KMS-11 (cell line): Measurements from ENCODE around the gene SMG1.
A peak's percentile ranks its signal among the peaks of the same experiment; 100 is the strongest.

ENCODE experiments used
- H2AFZ ChIP-seq: fragments of 200-600 bp; sonication (generic); 2 replicates; pipeline ENCODE4 v1.6.1; 2016; ENCODE audit warnings: antibody characterized with exemption, mixed run types, low read depth
- H3K27ac ChIP-seq: fragments of 200-600 bp; sonication (generic); 2 replicates; pipeline ENCODE4 v1.6.1; 2016; ENCODE audit warnings: mild to moderate bottlenecking, mixed run types
- H3K27me3 ChIP-seq: fragments of 200-600 bp; sonication (generic); 2 replicates; pipeline ENCODE4 v1.6.1; 2017; ENCODE audit warnings: mild to moderate bottlenecking, low read depth, mixed run types, moderate library complexity; ENCODE audit not compliant: insufficient read depth
- H3K36me3 ChIP-seq: fragments of 200-600 bp; sonication (generic); 2 replicates; pipeline ENCODE4 v1.6.1; 2017; ENCODE audit warnings: mild to moderate bottlenecking, mixed run types; ENCODE audit not compliant: insufficient read depth
- H3K4me1 ChIP-seq: fragments of 200-600 bp; sonication (generic); 2 replicates; pipeline ENCODE4 v1.6.1; 2016; ENCODE audit warnings: mild to moderate bottlenecking, low read depth, mixed run types; ENCODE audit not compliant: poor library complexity, severe bottlenecking
- H3K4me2 ChIP-seq: fragments of 200-600 bp; sonication (generic); 2 replicates; pipeline ENCODE4 v1.7.0; 2016; ENCODE audit warnings: mild to moderate bottlenecking, mixed run types
- H3K4me3 ChIP-seq: fragments of 200-600 bp; sonication (generic); IDR thresholded peaks from 2 replicates; pipeline ENCODE4 v1.6.1; 2017; ENCODE audit warnings: low read depth, low read length, mixed read lengths; ENCODE audit not compliant: insufficient read depth
- H3K79me2 ChIP-seq: fragments of 200-600 bp; sonication (generic); 2 replicates; pipeline ENCODE4 v1.6.1; 2016; ENCODE audit warnings: low read depth, mixed run types; ENCODE audit not compliant: insufficient read depth
- H3K9ac ChIP-seq: fragments of 200-600 bp; sonication (generic); 2 replicates; pipeline ENCODE4 v1.6.1; 2016; ENCODE audit warnings: mild to moderate bottlenecking, mixed run types
- H4K20me1 ChIP-seq: fragments of 200-600 bp; sonication (generic); 2 replicates; pipeline ENCODE4 v1.6.1; 2016; ENCODE audit warnings: mild to moderate bottlenecking, mixed run types; ENCODE audit not compliant: insufficient read depth
- TF ChIP-seq, protein P1 (sequence below): fragments of 200-600 bp; sonication (generic); conservative IDR thresholded peaks from 2 replicates; pipeline ENCODE4 v1.6.1; 2017; ENCODE audit warnings: low read depth, mild to moderate bottlenecking, antibody characterized with exemption, low read length, moderate library complexity, mixed read lengths

The SMG1 gene

DNA sequence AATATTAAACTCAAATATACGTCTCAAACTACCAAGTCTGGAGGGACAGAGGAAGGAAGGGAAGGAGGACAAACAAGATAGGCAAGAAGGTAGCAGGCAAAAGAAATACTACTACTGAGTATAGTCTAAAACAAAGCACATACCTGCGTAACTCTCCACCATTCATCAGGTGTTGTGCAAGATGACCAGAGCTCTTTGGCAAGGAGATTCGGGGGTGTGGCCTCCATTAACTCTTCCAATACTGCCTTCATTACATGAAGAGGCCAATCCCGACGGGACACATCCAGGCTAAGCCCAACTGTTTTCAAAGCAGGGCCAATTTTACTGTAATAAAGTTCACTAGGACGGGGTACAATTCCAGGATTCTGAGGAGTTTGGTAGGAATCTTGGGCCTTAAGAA, 86.7 kb downstream of the SMG1 start:
- peaks cover 31% of the 10 kb centered on the region; the same call in 1 of the 2 replicates for H3K36me3 ChIP-seq
- no peak overlapping the region for H2AFZ ChIP-seq
- H3K79me2 ChIP-seq = no peaks in the 10 kb centered on the region
- H3K4me2 ChIP-seq = no peak overlapping the region
- peaks cover 6% of the 10 kb centered on the region for H3K4me1 ChIP-seq
- H4K20me1 ChIP-seq = no peaks in the 10 kb centered on the region
- H3K4me3 ChIP-seq = no peak overlapping the region
- H3K27ac ChIP-seq = no peak overlapping the region
- TF ChIP-seq, protein P1, sequence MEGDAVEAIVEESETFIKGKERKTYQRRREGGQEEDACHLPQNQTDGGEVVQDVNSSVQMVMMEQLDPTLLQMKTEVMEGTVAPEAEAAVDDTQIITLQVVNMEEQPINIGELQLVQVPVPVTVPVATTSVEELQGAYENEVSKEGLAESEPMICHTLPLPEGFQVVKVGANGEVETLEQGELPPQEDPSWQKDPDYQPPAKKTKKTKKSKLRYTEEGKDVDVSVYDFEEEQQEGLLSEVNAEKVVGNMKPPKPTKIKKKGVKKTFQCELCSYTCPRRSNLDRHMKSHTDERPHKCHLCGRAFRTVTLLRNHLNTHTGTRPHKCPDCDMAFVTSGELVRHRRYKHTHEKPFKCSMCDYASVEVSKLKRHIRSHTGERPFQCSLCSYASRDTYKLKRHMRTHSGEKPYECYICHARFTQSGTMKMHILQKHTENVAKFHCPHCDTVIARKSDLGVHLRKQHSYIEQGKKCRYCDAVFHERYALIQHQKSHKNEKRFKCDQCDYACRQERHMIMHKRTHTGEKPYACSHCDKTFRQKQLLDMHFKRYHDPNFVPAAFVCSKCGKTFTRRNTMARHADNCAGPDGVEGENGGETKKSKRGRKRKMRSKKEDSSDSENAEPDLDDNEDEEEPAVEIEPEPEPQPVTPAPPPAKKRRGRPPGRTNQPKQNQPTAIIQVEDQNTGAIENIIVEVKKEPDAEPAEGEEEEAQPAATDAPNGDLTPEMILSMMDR = no peak
- no peak overlapping the region for H3K9ac ChIP-seq
- no peaks in the 10 kb centered on the region for H3K27me3 ChIP-seq

DNA sequence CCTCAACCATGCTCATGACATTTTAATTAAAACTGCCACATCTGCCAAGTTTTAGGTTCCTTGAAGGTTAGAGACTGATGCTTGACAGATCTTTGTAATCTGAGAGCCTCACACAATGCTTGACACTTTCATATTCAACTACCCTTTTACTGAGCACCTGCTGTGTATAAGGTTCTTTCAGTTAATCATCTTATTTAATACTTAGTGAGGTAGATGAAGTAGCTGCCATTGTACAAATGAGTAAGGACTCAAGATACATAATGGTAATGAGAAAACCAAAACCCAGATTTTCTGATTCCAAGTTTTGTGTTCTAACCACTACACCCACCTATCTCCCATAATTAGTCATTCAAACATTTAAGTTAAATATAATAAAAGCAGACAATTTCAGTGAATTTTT, 89.5 kb downstream of the SMG1 start:
- TF ChIP-seq, protein P1 = no peak
- Histone ChIP-seq H3K27ac (peak overlapping the region; percentile 4; the same call in 1 of the 2 replicates), H3K4me3 (no peak overlapping the region), H3K27me3 (no peaks in the 10 kb centered on the region), H3K4me1 (peaks cover 6% of the 10 kb centered on the region), H3K36me3 (peaks cover 38% of the 10 kb centered on the region; the same call in 1 of the 2 replicates), H4K20me1 (no peaks in the 10 kb centered on the region), H2AFZ (no peak overlapping the region), H3K9ac (no peak overlapping the region), H3K79me2 (no peaks in the 10 kb centered on the region), H3K4me2 (no peak overlapping the region)

DNA sequence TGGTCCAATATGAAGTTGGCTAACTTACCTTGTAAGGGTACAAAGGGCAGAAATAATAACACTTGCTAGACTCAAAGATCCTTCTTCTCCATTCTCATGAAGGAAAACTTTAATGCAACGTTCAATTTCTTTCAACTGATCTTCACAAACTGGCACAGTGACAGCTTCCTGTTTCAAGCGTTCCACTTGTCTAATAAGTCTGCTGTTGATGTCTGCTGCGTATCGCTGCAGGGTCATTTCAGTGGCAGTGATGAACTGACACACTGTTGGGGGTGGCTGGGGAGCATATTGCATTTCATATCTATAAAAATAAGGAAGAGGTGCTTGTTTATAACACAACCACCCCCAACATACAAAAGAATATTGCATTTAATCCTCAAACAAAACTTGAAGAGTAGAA, 91.3 kb downstream of the SMG1 start:
- no peaks in the 10 kb centered on the region for H3K27me3 ChIP-seq
- TF ChIP-seq, protein P1 = no peak

DNA sequence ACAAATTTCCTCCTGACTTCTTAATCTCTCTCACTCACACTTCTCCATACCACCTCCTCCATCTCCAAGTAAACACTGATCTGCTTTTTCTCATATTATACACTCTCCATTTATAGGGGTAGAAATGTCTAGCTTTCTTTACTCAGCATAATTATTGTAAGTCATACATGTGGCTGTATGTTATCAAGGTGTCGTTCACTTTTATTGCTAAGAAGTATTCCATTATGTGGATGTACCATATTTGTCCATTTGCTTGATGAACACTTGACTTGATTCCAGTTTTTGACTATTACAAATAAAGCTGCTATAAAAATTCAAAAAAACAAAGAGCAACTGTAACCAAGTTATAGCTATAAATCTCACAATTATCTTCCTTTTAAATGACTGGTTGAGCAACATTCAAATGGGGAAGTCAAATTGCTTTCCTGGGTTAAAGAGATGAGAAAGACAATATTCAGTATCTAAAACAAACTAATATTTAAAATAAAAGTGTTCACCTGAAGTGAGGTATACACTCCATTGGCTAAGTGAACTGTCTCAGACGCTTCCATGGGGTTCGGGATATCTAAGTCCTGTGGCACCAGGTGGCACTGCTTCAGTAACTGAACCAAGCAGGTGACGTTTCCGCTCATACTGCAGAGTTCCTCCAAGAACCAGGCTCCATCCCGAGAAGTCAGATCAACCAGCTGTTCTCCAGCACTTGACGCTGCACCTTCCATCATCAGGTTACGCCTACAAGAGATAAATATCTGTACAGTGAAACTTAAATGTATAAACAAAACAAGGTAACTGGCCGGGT, 92.3 kb downstream of the SMG1 start:
- peaks cover 6% of the 10 kb centered on the region for H3K4me1 ChIP-seq
- peaks cover 44% of the 10 kb centered on the region; the same call in 1 of the 2 replicates for H3K36me3 ChIP-seq
- TF ChIP-seq, protein P1 = no peak
- H3K79me2 ChIP-seq = no peaks in the 10 kb centered on the region
- no peaks in the 10 kb centered on the region for H4K20me1 ChIP-seq
- H3K4me2 ChIP-seq = no peak overlapping the region
- H3K27me3 ChIP-seq = no peaks in the 10 kb centered on the region
- no peak overlapping the region for H3K27ac ChIP-seq
- H3K4me3 ChIP-seq = no peak overlapping the region
- H2AFZ ChIP-seq = no peak overlapping the region
- H3K9ac ChIP-seq = no peak overlapping the region

More for the DNA sequence above, 91.3 kb downstream of the SMG1 start:
- Histone ChIP-seq H2AFZ (no peak overlapping the region), H3K4me3 (no peak overlapping the region), H3K9ac (no peak overlapping the region), H3K27ac (no peak overlapping the region), H3K4me2 (no peak overlapping the region), H3K36me3 (peaks cover 44% of the 10 kb centered on the region; the same call in 1 of the 2 replicates), H3K79me2 (no peaks in the 10 kb centered on the region), H3K4me1 (peaks cover 6% of the 10 kb centered on the region), H4K20me1 (no peaks in the 10 kb centered on the region)
